Kidney (tissue), 14 donors: ENCODE data around the gene ARIH2. TPM values are rescaled to one million over a fixed set of nuclear protein-coding genes. Genes with fewer than 3 reads are reported as not detected.

ENCODE experiments used
- DNase-seq, 5 donors: peaks; one replicate each; pipeline ENCODE4 v3.0.0-alpha.2; 2013 to 2020
- FAIRE-seq: peaks from 2 replicates; lab custom pipeline; 2012; peaks lifted over from hg19 to GRCh38; lab: Jason Lieb, UNC
- H3K27ac ChIP-seq, 2 donors: one replicate each; pipeline ENCODE4 v1.7.0; 2013; ENCODE audit warnings: low read depth in 2 of 2, low read length in 2 of 2, inconsistent platforms in 1 of 2
- H3K27me3 ChIP-seq: one replicate; pipeline ENCODE4 v1.7.1; 2013; ENCODE audit warnings: low read length, inconsistent platforms; ENCODE audit not compliant: control insufficient read depth, insufficient read depth
- H3K36me3 ChIP-seq, 3 donors: one replicate each; pipeline versions ENCODE4 v1.7.0 to v1.7.1; 2013; ENCODE audit warnings: low read length in 3 of 3, control low read depth in 1 of 3, inconsistent platforms in 1 of 3; ENCODE audit not compliant: insufficient read depth in 3 of 3, control insufficient read depth in 2 of 3
- H3K4me1 ChIP-seq, 3 donors: one replicate each; pipeline versions ENCODE4 v1.7.0 to v1.7.1; 2013; ENCODE audit warnings: low read length in 3 of 3, inconsistent platforms in 1 of 3, low read depth in 1 of 3; ENCODE audit not compliant: control insufficient read depth in 2 of 3, insufficient read depth in 2 of 3
- H3K4me3 ChIP-seq, 3 donors: one replicate each; pipeline versions ENCODE4 v1.7.0 to v1.8.1; 2013; ENCODE audit warnings: low read length in 3 of 3, control low read depth in 1 of 3, inconsistent platforms in 1 of 3
- H3K9ac ChIP-seq, 3 donors: one replicate each; pipeline versions ENCODE4 v1.7.0 to v1.7.1; 2013; ENCODE audit warnings: low read length in 3 of 3, control low read depth in 1 of 3, inconsistent platforms in 1 of 3
- H3K9me3 ChIP-seq, 3 donors: one replicate each; pipeline versions ENCODE4 v1.7.0 to v1.7.1; 2013; ENCODE audit warnings: low read length in 3 of 3, control low read depth in 1 of 3, inconsistent platforms in 1 of 3; ENCODE audit not compliant: control insufficient read depth in 2 of 3, insufficient read depth in 1 of 3
- CTCF ChIP-seq: IDR thresholded peaks from 3 replicates; pipeline ENCODE4 v1.5.1; 2012; ENCODE audit warnings: mild to moderate bottlenecking, moderate library complexity, borderline replicate concordance; ENCODE audit not compliant: insufficient read depth; ENCODE audit errors: extremely low read depth
- intact Hi-C: fragments of 100-400 bp; cut with DNase I; formaldehyde crosslinking; loops from one replicate; pipeline ENCODE4 v1.11.1; 2022
- polyA plus RNA-seq: library from polyadenylated mRNA; stranded (reverse); fragments of 350-450 nt; fragmentation: Illumina TruSeq; extraction: RNeasy Lipid Tissue Mini Kit (QIAGEN cat#74804); gene quantifications from one replicate; pipeline ENCODE4 v1.2.3, GENCODE V29; 2014; ENCODE audit warnings: low read depth, low replicate concordance; ENCODE audit not compliant: insufficient read depth
- total RNA-seq: library from RNA; stranded (reverse); fragmentation: NEBNext Ultra II Directional; extraction: Animal tissue kit (Norgen Biotek cat#: 25700); gene quantifications from one replicate; pipeline ENCODE4 v1.2.1, GENCODE V29; 2021
- donor health status: control.
- donor health status: control.
- donor health status: control.
- donor health status: control.
- donor health status: control.
- donor health status: DM: yes; HTN: yes; CAD: no.
- donor health status: Normal renal cell carcinoma (clear cell type).

The ARIH2 gene
- total and polyA plus RNA-seq, 2 donors from 2014 or later: 30.4 to 75.7 TPM

DNA sequence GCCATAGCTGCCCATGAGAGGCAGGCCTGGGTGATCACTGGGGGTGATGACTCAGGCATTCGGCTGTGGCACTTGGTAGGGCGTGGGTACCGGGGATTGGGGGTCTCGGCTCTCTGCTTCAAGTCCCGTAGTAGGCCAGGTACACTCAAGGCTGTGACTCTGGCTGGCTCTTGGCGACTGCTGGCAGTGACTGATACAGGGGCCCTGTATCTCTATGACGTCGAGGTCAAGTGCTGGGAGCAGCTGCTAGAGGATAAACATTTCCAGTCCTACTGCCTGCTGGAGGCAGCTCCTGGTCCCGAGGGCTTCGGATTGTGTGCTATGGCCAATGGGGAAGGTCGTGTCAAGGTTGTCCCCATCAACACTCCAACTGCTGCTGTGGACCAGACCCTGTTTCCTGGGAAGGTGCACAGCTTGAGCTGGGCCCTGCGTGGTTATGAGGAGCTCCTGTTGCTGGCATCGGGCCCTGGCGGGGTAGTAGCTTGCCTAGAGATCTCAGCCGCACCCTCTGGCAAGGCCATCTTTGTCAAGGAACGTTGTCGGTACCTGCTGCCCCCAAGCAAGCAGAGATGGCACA lies 93.9 kb downstream of the ARIH2 start:
- FAIRE-seq: no peak
- peak in 1 of 5 donors; percentile 75 for DNase-seq
- no peak overlapping the region for H3K27ac ChIP-seq
- peaks cover 0 to 31% (median 20%) of the 10 kb centered on the region in 3 donors for H3K36me3 ChIP-seq
- no peaks in the 10 kb centered on the region for H3K9me3 ChIP-seq
- no peaks in the 10 kb centered on the region for H3K27me3 ChIP-seq
- peaks cover 0 to 10% (median 4%) of the 10 kb centered on the region in 3 donors for H3K4me1 ChIP-seq
- no peak for TF ChIP-seq CTCF
- no peak overlapping the region for H3K9ac ChIP-seq
- no peak overlapping the region for H3K4me3 ChIP-seq
- intact Hi-C loops: no loop called here

DNA sequence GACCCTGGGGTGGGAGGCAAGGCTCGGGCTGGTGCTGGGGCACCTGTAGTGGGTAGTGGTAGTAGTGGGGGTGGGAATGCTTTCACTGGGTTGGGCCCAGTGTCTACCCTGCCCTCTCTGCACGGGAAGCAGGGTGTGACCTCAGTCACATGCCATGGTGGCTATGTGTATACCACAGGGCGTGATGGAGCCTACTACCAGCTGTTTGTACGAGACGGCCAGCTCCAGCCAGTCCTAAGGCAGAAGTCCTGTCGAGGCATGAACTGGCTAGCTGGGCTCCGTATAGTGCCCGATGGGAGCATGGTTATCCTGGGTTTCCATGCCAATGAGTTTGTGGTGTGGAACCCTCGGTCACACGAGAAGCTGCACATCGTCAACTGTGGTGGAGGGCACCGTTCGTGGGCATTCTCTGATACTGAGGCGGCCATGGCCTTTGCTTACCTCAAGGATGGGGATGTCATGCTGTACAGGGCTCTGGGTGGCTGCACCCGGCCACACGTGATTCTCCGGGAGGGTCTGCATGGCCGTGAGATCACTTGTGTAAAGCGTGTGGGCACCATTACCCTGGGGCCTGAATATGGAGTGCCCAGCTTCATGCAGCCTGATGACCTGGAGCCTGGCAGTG lies 94.6 kb downstream of the ARIH2 start:
- Histone ChIP-seq H3K36me3 (peaks cover 0 to 31% (median 20%) of the 10 kb centered on the region in 3 donors), H3K27me3 (no peaks in the 10 kb centered on the region), H3K4me3 (no peak overlapping the region), H3K27ac (no peak overlapping the region), H3K9me3 (no peaks in the 10 kb centered on the region), H3K4me1 (peaks cover 0 to 12% (median 2%) of the 10 kb centered on the region in 3 donors), H3K9ac (no peak overlapping the region)
- DNase-seq (no peak), FAIRE-seq (no peak)
- no peak for TF ChIP-seq CTCF
- intact Hi-C loops: no loop called here

- H3K27me3 ChIP-seq: no peaks in the 10 kb centered on the region
- H3K9ac ChIP-seq: no peak overlapping the region
- H3K4me3 ChIP-seq: no peak overlapping the region
- H3K4me1 ChIP-seq: peaks cover 0 to 12% (median 0%) of the 10 kb centered on the region in 3 donors
- TF ChIP-seq CTCF: peak; percentile 36
- H3K9me3 ChIP-seq: no peaks in the 10 kb centered on the region
- DNase-seq: peak; percentile 46 to 76 (median 55)
- no peak for FAIRE-seq
- peaks cover 0 to 31% (median 20%) of the 10 kb centered on the region in 3 donors for H3K36me3 ChIP-seq
- H3K27ac ChIP-seq: no peak overlapping the region
- intact Hi-C loops: no loop called here
Observed at GRCh38 chr3:49013738-49014660, 95.4 kb downstream of the ARIH2 start.
